ENCODE measurements around the gene CDH11. TPM values are rescaled to one million over a fixed set of nuclear protein-coding genes. Genes with fewer than 3 reads are reported as not detected.

The CDH11 gene
- total and polyA plus RNA-seq, 10 of the 15 experiments (the other 5 are each of a cell fraction or from before 2014, with no cell fraction given) = 0.31 to 9.7 (median 0.87) TPM

GRCh38 chr16:65059406-65059980 lies 62.4 kb downstream of the CDH11 start:
- ChIA-PET POLR2A (no interaction called here), CTCF (interaction anchor here (1.7 kb wide), 1 partner anchor 58 kb away, joined by 5 read pairs; no protein-coding TSS in a partner anchor), SMC1A (ENCODE audit: uncharacterized antibody, unreplicated experiment) (interaction anchor here (1.1 kb wide), 1 partner anchor 27 kb away, joined by 3 read pairs; no protein-coding TSS in a partner anchor), RAD21 (ENCODE audit: unreplicated experiment) (no interaction called here)
- DNase-seq (ENCODE audit: low read depth, low spot score) = no peak
- H3K4me1 ChIP-seq (ENCODE audit: control insufficient read depth, insufficient read depth, low read length) = no peaks in the 10 kb centered on the region
- no peak for ATAC-seq
- intact Hi-C loops (cut with micrococcal nuclease; ENCODE audit: unreplicated experiment) = no loop called here
- no peak overlapping the region for H2AFZ ChIP-seq (ENCODE audit: control insufficient read depth, low read depth, low read length)
- H3K27ac ChIP-seq (ENCODE audit: control insufficient read depth, insufficient read depth) = no peak overlapping the region
- no peak for FAIRE-seq
- no peak overlapping the region for H3K4me3 ChIP-seq
- in situ Hi-C loops (cut with MboI) = no loop called here
- no peaks in the 10 kb centered on the region for H3K27me3 ChIP-seq (replicated peaks in 1 of 2; ENCODE audit: control insufficient read depth in 2 of 2, insufficient read depth in 2 of 2, low read length in 1 of 2)
- no peak overlapping the region for H3K4me2 ChIP-seq (ENCODE audit: control insufficient read depth, insufficient read depth)
- H3K79me2 ChIP-seq (ENCODE audit: control insufficient read depth, insufficient read depth, low read length) = no peaks in the 10 kb centered on the region
- BruUV-seq (replicated peaks) = no TSS peak
- no peaks in the 10 kb centered on the region for H3K36me3 ChIP-seq (ENCODE audit: control insufficient read depth in 2 of 2, insufficient read depth in 2 of 2, low read length in 1 of 2)
- H4K20me1 ChIP-seq (ENCODE audit: control insufficient read depth, insufficient read depth) = no peaks in the 10 kb centered on the region
- 24% methylated on average over 15 of the region's 15 CpGs for WGBS (ENCODE audit: insufficient coverage, insufficient replicate concordance, low lambda C conversion rate, missing lambda C conversion rate)
- no peaks in the 10 kb centered on the region for H3K9me3 ChIP-seq (replicated peaks; ENCODE audit: control insufficient read depth, insufficient read depth, low read length)
- no peak overlapping the region for H3K9ac ChIP-seq (ENCODE audit: control insufficient read depth, insufficient read depth, low read length)
- no peak for TF ChIP-seq DPF2 (IDR thresholded peaks at IDR 0.05)
- no peak for TF ChIP-seq CHD2 (IDR thresholded peaks at IDR 0.05; ENCODE audit: borderline replicate concordance, low read depth, low read length)
- TF ChIP-seq JUNB (IDR thresholded peaks at IDR 0.05) = no peak
- TF ChIP-seq EZH2 (IDR thresholded peaks at IDR 0.05; ENCODE audit: borderline replicate concordance, control insufficient read depth, low read depth, low read length) = no peak
- no peak for TF ChIP-seq EGR1 (IDR thresholded peaks at IDR 0.05; ENCODE audit: borderline replicate concordance in 1 of 2, low read depth in 2 of 2, low read length in 2 of 2)
- TF ChIP-seq TCF3 (IDR thresholded peaks at IDR 0.05; ENCODE audit: borderline replicate concordance, insufficient read depth, low read depth, low read length) = no peak
- no peak for TF ChIP-seq IRF3 (IDR thresholded peaks at IDR 0.05)
- TF ChIP-seq EED (IDR thresholded peaks at IDR 0.05; ENCODE audit: low read depth) = no peak
- no peak for TF ChIP-seq CREB1 (IDR thresholded peaks at IDR 0.05; ENCODE audit: low read depth)
- no peak for TF ChIP-seq RUNX3 (IDR thresholded peaks at IDR 0.05; ENCODE audit: low read length)
- no peak for TF ChIP-seq ATF2 (IDR thresholded peaks at IDR 0.05; ENCODE audit: low read length)
- no peak for TF ChIP-seq USF2 (IDR thresholded peaks at IDR 0.05; ENCODE audit: borderline replicate concordance, low read depth, low read length)
- no peak for TF ChIP-seq ZBTB4 (CRISPR knock-in tag; IDR thresholded peaks at IDR 0.05)
- no peak for TF ChIP-seq E2F8 (IDR thresholded peaks at IDR 0.05; ENCODE audit: low read depth, partially characterized antibody)
- TF ChIP-seq SREBF2 (IDR thresholded peaks at IDR 0.05; ENCODE audit: low read length) = no peak

Data from GM12878 (cell line).